COR-L47 (cell line): ENCODE measurements around the gene RUFY2.

Source experiments
- DNase-seq: peaks from one replicate; lab custom pipeline; 2025; lab: John Stamatoyannopoulos, UW

Gene RUFY2

DNA sequence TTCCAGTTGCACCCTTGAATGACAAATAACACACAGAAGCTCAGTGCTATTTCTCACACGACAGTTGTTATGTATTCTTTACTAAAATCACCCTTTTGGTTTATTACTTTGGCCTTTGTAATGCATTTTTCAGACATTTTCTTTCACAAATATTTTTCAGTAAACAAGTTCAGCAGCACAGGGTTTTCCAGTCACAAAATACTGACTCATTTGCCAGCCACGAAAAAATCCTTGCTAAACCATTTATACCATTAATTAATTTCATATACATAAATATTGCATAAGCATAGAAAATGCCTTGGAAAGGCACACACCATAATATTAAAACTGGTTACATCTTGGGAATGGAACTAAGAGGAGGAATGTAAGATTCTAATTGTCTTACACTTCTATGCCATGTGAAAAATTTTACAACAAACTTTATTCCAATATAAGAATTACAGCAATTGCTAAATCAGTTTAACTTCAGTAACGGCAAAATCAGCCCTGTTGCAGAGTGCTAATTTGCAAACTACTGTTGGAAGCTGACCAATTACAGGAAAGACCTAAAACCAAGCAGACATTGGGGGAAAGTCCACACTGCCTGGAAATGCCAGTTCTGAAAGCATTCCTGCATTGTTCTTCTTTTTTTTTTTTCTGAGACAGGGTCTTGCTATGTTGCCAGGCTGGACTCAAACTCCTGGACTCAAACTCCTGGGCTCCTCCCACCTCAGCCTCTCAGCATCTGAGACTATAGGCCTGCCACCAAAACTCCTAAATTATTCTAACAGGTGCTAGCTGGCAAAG lies 42.8 kb downstream of the RUFY2 start:
- DNase-seq, result no peak

DNA sequence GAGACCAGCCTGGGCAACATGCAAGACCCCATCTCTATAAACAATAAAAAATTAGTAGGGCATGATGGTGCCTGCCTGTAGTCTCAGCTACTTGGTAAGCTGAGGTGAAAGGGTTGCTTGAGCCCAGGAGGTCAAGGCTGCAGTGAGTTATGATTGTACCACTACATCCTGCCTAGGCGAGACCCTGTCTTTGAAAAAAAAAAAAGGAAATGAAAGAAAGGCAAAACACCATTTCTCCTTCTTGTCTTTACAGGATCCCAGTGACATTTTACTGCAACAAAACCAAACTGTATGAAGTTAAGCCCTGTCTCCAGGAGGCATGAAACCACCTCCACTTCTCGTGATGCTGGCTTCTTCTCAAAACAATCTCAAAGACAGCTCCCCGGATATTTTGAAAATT lies 44.5 kb downstream of the RUFY2 start:
- DNase-seq, result no peak

DNA sequence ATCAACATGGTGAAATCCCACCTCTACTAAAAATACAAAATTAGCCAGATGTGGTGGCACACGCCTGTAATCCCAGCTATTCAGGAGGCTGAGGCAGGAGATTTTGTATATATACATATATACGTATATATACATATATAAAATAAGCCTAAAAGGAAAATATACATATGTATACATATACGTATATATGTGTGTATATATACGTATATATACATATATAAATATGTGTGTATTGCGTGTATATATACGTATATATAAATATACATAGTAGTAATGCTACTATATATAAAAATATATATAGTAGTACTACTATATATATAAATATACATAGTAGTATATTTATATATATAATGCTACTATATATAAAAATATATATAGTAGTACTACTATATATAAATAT lies 47.9 kb downstream of the RUFY2 start:
- DNase-seq, result no peak

DNA sequence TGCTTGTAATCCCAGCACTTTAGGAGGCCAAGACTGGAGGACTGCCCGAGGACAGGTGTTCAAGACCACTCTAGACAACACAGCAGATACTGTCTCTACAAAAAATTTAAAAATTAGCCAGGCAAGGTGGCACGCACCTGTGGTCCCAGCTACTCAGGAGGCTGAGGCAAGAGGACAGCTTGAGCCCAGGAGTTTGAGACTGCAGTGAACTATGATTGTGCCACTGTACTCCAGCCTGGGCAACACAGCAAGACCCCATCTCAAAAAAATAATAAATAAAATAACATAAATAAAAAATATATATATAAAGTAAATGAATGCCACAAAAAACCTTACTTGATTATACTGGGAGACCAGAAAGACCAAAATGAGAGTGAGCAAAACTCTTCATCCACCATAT lies 53.5 kb downstream of the RUFY2 start:
- DNase-seq, result no peak

DNA sequence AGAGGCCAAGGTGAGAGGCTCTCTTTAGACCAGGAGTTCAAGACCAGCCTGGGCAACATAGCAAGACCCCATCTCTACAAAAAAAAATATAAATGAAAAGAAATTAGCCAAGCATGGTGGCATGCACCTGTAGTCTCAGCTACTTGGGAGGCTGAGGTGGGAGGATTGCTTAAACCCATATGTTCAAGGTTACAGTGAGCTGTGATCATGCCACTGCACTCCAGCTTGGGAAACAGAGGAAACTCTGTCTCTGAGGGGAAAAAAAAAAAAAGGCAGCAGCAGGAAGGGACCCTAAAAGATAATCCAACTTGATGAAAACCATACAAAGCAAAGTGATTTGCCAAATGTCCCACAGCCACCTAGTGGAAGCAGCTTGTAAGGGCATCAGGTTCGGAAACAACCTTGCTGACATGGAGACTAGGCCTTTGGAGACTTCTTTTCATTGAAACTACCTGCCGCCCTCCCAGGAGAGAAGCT lies 58.8 kb downstream of the RUFY2 start:
- DNase-seq, result no peak

DNA sequence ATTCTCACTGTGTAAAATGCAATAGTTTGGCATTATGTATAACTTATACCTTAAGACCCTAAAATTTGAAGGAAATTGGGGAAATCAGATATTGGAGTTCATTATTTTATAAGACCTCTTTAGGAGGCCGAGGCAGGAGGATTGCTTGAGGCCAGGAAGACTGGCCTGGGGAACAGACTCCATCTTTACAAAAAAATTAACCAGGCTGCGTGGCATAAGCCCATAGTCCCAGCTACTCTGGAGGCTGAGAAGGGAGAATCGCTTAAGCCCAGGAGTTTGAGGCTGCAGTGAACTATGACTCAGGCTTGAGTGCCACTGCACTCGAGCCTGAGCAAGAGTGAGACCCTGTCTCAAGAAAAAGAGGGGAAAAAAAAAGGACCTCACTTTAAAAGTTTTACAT lies 60.3 kb downstream of the RUFY2 start:
- DNase-seq, result no peak

DNA sequence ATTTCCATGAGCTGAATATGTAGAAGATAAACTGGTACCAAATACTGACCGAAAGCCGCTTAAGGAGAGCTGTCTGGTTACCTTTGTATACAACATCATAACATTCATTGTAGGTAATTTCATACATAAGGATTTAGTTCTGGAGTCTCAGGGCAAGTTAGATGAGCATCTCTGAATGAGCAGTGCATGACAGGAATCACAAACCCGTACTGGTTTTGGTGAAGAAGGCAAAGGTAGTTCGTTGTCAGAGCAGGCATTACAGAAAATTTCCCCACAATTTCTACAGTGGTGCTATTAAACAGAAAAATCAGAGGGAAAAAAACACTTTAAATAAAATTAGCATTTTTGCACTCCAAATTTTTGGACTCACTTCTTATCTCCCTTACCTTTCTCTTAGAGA lies 61.5 kb downstream of the RUFY2 start:
- no peak for DNase-seq

DNA sequence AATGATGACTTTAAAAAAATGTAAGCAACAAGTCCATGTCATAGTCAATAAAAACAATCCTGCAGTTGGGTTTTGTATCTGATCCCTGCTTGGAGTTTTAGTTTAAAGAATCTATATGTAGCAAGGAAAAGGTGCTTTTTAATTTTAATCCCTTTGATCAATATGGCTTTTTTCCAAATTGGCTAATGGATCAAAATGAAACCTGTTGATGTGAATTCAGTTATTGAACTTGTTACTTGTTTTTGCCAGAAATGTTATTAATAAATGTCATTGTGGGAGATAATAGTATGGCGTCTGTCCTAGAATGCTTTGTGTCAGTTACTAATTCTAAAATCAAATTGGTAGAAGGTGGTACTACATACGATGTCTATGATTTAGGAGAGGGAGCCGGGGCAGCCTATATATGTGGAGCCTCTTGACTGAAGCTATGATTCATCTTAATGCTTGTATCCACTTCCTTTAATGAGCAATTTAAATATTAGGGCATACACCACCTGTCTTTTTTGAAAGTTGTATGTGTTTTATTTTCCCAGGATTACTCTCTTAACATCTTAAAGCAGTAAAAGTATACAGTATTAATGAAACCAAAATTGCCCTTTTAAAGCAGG lies 64.1 kb downstream of the RUFY2 start:
- no peak for DNase-seq

DNA sequence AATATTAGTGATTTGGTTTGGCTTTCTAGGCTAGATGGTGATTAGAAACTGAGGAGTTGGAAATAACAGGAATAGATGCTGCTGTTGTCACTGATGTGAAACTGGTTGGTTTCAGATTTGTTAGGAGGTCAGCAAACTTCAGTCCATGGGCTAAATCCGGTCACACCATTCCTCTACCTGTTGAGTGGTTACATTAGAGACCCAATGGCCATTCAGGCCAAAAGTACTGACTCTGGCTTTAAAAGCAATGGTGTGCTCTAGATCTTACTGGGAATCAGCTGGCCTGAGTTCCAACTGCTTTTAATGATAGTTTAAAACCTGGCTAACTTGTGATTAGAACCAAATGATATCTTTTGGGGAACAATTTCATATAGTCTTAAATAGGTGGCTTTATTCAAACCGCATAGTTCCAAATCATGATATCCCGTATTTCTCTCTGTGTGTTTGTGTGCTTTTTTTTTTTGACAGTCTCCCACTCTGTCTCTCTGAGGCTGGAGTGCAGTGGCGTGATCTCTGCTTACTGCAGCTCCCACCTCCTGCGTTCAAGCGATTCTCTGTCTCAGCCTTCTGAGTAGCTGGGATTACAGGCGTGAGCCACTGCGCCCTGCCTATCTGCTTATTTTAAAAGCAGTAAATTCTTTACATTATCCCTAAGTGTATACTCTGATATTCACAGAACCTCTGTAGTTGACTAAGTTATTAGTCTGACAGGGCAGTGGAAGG lies 66.6 kb downstream of the RUFY2 start:
- DNase-seq, result no peak

DNA sequence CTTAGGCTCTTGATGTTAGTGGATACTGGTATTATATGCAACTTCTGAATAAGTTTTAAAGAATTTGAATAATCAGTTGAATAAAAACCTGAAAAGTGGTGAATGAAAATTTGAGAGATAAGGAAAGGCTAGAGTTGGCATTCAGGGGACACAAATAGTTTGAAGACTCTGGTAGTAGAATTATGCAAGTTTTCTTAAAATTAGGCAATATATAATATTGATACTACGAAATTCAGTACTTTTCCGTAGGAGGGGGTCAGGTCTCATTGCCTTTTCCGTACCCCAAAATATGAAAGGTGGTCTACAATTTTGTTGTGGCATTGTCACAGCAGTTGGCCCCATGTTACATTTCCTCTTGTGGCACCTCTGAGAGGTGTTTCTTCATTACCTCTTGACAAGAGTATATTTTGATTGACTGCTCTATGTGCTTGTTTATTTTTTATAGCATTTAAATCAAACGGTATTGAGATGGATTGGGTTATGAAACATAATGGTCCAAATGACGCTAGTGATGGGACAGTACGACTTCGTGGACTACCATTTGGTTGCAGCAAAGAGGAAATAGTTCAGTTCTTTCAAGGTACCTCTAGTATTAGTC lies 70.2 kb downstream of the RUFY2 start:
- no peak for DNase-seq

DNA sequence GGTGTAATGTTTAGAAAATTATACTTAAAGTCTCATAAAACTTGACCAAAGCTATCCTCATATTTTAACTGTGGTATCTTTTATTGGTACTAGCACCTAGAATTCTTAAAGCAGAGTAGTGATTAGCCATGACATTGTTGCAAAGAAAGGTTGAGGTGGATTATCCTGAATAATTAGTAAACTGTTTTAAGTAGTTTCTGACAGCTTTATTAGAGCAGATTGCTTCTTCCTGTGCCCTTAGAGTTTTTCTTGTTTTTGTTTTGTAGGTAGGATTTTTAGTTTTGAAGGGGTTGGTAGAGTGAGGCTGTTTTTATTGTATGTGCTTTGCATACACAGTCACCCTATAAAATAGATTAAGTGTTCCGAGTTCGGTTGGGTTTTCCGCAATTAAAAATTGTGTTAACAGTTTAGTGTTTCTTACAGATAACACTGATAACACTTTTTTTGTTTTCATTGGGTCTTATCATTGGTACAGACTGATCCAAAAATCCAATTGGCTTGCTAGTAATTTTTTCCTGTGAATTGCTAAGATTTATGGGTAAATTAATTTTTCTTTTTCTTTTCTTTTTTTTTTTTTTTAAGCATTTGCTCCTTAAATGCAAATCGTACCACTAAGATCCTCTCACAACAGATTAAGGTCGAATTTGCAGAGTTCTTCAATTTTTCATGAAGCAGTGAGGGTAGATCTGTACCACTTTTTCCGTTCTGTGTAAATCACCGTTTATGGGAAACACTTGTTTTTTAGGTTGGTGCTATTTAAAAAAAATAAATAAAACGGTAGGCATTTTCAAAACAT lies 72.2 kb downstream of the RUFY2 start:
- DNase-seq, result no peak

DNA sequence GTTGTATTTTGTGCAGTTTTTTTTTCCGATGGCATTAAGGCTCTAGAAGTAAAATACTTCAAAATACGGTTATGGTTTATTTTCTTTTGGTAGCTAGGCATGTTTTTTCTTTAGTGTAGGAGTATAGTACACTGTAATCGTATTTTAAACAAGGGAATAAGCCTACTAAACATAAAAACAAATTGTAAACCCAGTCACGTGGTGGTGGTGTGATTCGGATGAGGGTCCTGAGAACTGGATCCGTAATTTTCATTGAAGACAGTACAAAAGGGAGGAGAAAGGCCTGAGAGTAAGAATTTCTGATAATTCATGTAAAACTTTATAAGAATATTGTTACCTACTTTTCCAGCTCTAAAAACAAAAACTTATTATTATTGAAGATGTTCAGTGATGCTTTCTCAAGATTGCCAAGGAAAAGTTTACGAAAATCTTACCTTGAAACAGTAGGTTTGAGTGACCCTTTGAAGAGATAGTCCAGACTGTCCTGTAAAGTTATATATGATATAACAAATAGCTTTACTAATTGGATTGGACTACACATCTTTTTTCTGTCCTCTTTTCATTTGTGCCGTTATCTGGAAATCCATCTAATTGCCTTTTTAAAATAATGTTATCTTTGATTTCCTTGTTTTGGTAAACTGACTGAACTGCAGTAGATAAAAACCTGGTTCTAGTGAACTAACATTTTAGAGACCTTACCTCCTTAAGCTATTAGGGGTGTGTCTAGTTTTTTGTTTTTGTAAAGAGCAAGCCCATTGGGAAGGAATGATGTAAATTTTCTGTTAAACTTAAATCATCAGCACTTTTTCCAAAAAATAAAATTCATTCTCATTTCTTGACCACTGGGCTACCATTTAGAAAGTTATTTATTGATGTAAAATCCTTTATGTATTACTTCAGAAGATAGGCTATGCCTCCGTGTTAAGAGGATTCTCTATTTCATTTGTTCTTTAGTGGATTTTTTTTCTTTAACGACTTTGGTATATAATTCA lies 73.3 kb downstream of the RUFY2 start:
- no peak for DNase-seq

DNA sequence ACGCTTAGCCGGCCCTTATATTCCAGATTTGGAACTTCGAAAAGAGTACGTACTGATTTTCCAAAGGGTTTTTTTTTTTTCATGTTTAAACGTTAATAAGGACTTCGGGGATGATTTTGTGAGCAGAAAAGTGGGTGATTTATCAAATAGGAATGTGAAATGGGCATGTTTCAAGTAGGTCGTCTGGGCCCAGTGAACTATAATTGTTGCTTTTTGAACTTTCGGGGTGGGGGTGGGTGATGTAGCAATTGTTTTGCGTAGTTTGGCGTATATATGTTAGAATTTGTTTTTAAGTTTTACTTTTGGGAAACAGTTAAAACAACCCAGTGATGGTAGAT lies 74.0 kb downstream of the RUFY2 start:
- DNase-seq, result no peak

DNA sequence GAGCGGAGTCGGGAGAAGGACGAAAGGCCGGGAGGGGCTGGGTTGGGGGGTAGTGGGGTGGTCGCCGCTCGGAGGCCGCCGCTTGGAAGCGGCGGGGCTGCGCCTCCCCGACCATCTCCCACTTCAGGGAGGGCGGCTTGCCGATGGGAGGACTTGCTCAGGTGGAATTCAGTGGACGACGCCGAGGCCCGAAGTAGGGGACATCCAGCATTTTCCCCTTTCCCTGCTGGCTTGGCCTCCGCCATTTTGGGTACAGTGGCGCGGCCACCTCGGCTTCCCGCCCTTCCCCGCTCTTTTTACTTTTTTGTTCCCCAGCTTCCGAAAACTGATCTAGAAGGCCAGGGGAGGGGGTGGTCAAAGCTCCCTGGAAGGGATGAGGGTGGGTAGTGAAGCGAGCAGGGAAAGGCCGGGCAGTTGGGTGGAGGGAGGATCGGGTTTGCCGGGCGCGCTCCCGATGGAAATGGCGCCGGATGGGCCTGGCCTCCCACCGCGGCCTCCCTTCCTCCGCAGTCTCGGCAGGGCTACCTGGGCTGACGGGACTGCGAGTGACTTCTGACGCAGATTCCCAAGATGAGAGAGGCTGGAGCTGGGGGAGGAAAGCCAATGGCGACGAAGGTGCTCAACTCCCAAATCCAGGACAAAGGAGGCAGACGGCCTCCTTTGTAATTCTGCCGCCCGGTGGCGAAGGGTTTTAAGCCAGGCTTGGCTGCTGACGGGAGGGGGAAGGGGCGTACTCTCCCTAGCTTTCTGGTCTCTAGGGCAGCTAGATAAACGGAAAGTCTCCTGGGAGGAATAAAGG lies 74.6 kb downstream of the RUFY2 start, which contains the start of gene PBLD:
PBLD (minus strand) TSS at position 670 of the 799 bp plus-strand sequence. CDS start 26,084 bp downstream, outside the sequence.
- peak; percentile 54 for DNase-seq

DNA sequence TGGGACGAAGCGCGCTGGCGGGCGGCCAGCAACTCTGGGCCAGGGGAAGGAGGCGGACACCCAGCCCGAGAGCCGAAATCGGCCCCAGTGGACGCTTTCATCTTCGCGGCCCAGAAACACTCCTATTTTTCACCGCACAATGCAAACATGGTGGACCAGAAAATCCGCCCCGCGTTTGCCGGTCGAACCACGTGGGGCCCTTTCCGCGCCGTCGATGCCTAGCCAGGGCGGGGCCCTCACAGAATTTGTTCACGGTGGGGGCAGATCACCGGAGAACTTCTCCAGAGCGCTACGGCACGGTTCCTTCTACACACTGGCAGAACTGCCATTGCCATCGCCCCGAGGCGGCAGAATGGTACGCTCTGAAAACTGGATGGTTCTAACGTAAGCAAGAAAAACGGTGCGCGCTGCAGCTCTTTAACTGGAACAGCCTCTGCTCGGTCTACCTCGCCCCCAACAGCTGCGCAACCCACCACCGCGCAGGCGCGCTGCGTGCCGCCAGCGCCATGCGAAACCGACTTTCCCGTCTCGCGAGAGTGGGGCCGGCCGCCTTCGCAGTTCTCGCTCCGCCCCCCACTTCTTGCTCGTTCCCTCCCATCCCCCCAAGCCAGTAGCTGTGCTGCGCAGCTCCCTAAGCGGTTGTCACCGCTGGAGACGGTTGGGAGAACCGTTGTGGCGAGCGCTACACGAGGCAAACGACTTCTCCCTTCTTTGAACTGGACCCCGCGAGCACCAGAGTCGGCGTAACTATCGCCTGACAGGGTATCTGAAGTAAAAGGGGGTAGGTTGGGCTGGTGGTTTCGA lies 75.4 kb downstream of the RUFY2 start, which contains the start of gene HNRNPH3:
HNRNPH3 (plus strand) TSS at position 610 of the 804 bp plus-strand sequence. CDS start 5,158 bp downstream, outside the sequence.
- peak; percentile 91 for DNase-seq

DNA sequence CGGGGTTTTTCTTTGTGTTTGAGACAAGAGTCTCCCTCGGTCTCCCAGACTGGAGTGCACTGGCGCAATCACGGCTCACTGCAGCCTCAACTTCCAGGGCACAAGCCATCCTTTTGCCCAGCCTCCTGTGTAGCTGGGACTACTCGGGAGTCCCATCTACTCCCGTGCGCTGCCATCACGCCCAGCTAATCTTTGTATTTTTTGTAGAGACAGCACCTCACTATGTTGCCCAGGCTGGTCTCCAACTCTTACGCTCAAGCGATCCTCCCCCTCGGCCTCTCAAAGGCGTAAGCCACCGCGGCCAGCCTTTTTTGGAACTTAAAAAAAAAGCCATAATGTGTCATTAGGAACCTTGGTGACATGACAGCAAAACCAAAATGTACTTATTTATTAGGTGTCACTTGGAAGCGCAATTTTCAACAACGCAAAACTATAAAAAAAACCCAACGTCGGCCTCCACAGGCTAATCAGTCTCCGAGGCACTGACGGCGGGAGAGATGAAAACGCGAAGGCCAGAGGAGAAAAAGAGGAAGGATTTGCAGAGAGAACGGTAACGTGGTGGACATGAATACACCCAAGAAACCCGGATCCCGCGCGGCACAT lies 76.1 kb downstream of the RUFY2 start:
- DNase-seq, result no peak

DNA sequence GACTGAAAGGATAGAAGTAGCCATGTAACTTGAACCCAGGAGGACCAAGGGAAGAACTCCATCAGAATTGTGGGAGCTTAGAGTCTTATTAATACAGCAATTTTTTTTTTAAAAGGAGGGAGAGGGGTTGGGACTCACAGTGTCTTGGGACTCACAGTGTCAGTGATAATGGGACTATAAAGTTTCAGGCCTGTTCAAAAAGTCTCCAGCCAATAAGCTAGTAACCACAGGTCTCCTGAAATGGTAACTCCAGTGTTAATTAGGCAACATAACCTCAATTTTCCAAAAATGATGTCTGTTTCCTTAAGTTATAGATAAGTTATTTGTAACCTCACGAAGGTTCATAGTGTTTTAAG lies 77.6 kb downstream of the RUFY2 start:
- no peak for DNase-seq
